ENCODE data around the gene GPC6.

- TF ChIP-seq, protein P1, sequence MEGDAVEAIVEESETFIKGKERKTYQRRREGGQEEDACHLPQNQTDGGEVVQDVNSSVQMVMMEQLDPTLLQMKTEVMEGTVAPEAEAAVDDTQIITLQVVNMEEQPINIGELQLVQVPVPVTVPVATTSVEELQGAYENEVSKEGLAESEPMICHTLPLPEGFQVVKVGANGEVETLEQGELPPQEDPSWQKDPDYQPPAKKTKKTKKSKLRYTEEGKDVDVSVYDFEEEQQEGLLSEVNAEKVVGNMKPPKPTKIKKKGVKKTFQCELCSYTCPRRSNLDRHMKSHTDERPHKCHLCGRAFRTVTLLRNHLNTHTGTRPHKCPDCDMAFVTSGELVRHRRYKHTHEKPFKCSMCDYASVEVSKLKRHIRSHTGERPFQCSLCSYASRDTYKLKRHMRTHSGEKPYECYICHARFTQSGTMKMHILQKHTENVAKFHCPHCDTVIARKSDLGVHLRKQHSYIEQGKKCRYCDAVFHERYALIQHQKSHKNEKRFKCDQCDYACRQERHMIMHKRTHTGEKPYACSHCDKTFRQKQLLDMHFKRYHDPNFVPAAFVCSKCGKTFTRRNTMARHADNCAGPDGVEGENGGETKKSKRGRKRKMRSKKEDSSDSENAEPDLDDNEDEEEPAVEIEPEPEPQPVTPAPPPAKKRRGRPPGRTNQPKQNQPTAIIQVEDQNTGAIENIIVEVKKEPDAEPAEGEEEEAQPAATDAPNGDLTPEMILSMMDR (conservative IDR thresholded peaks at IDR 0.05) = no peak
- TF ChIP-seq EZH2 (IDR thresholded peaks at IDR 0.05; ENCODE audit: low read depth) = no peak
These were observed 1042.1 kb downstream of the GPC6 start for GRCh38 chr13:94268661-94269060.
